Pancreas (tissue), 10 donors: ENCODE results near the gene NPPB. TPM values are rescaled to one million over a fixed set of nuclear protein-coding genes. Genes with fewer than 3 reads are reported as not detected.

ENCODE experiments used
- ATAC-seq, 4 donors: fragments of 200-7000 bp; cut with Tn5 transposase; one replicate each; pipeline versions ENCODE4 v1.8.0 to v1.9.1; 2020; ENCODE audit warnings: mild to moderate bottlenecking in 4 of 4, moderate library complexity in 4 of 4
- DNase-seq, 6 donors: peaks; one replicate each; pipeline ENCODE4 v3.0.0-alpha.2; 2020
- FAIRE-seq: peaks from 2 replicates; lab custom pipeline; 2012; peaks lifted over from hg19 to GRCh38; lab: Jason Lieb, UNC
- H3K27ac ChIP-seq, 4 donors: fragments of 200-600 bp; sonication (generic); 1 replicate in 3 of 4; 2 replicates in 1 of 4; pipeline versions ENCODE4 v1.5.0 to v1.8.0; 2020
- H3K27me3 ChIP-seq, 4 donors: fragments of 200-600 bp; one replicate each; pipeline ENCODE4 v1.8.0; 2021
- H3K36me3 ChIP-seq, 3 donors: fragments of 200-600 bp; sonication (generic) in 1 of 3; one replicate each; pipeline versions ENCODE4 v1.5.0 to v1.8.0; 2020 to 2021
- H3K4me1 ChIP-seq, 3 donors: fragments of 200-600 bp; one replicate each; pipeline ENCODE4 v1.8.0; 2021
- H3K4me3 ChIP-seq, 4 donors: fragments of 200-600 bp; sonication (generic) in 2 of 4; one replicate each; pipeline versions ENCODE4 v1.5.0 to v1.8.0; 2020 to 2021
- H3K9me3 ChIP-seq, 4 donors: fragments of 200-600 bp; one replicate each; pipeline ENCODE4 v1.8.0; 2021
- WGBS, 2 donors: extraction: QIAGEN DNeasy Blood & Tissue Kit; methylation state at CpG; one replicate each; pipeline ENCODE4 v1.1.7; 2013; 5-methylcytosine and 5-hydroxymethylcytosine counted together
- intact Hi-C, 3 donors: fragments of 100-400 bp; cut with DNase I; formaldehyde crosslinking; loops; one replicate each; pipeline versions ENCODE4 v1.11.1 to v1.14.2; 2022
- polyA plus RNA-seq, 2 donors: library from polyadenylated mRNA; stranded (reverse); fragments of 200-250 nt; gene quantifications; one replicate each; pipeline ENCODE4 v1.2.3, GENCODE V29; 2013
- total RNA-seq, 6 donors: library from RNA; stranded (reverse); fragmentation: NEBNext Ultra II Directional in 4 of 6; extraction: Animal tissue kit (Norgen Biotek cat#: 25700) in 4 of 6; gene quantifications; one replicate each; pipeline versions ENCODE4 v1.2.1 to v1.2.4, GENCODE V29; 2021 to 2023
- TF ChIP-seq, protein P1 (sequence below), 4 donors: fragments of 200-600 bp; sonication (generic) in 3 of 4; IDR thresholded peaks; one replicate each; pipeline versions ENCODE4 v1.5.0 to v1.8.0; 2021; ENCODE audit warnings: antibody characterized with exemption in 4 of 4
- donor health status: healthy with polysubstance abuse.
- donor health status: DM: no; HTN: no; CAD: no; lungs with moderate emphysema.
- donor health status: DM: no; HTN: no; CAD: no.
- donor health status: control.
- donor health status: control.
- donor health status: Bipolar disorder and iron deficiency.
- donor health status: DM: yes; HTN: yes; CAD: no.
- donor health status: DM: no; HTN: no; CAD: no.
- donor health status: DM: no; HTN: no; CAD: no.
- donor health status: DM: yes; HTN: yes; CAD: no.

Gene NPPB
- total and polyA plus RNA-seq, 8 donors, result 0.28 to 1.6 (median 0.95) TPM; not detected in 3

DNA sequence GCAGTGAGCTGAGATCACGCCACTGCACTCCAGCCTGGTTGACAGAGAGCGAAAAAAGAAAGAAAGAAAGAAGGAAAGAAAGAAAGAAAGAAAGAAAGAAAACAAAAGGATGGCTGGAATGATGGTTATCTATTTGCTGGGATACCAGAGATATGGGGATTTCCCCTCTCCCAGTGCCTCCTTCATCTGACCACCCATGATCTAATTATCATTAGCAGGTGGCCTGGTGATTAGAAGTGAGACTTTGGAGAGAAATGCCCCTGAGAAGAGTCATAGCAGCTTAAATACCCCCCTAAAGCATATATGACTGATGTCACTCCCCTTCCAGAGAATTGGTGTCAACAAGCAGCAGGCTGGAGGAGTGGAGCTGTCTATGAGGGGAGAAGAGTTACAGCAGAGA is 1.3 kb upstream of the NPPB start:
- H3K36me3 ChIP-seq, result no peaks in the 10 kb centered on the region
- no peaks in the 10 kb centered on the region for H3K4me1 ChIP-seq
- no peaks in the 10 kb centered on the region for H3K9me3 ChIP-seq
- FAIRE-seq (no peak), ATAC-seq (no peak), DNase-seq (no peak)
- H3K27ac ChIP-seq, result no peak overlapping the region
- no peak overlapping the region for H3K4me3 ChIP-seq
- 23 to 47% methylated on average over 1 to 2 of the region's 2 CpGs for WGBS, 2 donors
- intact Hi-C loops, result no loop called here
- TF ChIP-seq, protein P1, sequence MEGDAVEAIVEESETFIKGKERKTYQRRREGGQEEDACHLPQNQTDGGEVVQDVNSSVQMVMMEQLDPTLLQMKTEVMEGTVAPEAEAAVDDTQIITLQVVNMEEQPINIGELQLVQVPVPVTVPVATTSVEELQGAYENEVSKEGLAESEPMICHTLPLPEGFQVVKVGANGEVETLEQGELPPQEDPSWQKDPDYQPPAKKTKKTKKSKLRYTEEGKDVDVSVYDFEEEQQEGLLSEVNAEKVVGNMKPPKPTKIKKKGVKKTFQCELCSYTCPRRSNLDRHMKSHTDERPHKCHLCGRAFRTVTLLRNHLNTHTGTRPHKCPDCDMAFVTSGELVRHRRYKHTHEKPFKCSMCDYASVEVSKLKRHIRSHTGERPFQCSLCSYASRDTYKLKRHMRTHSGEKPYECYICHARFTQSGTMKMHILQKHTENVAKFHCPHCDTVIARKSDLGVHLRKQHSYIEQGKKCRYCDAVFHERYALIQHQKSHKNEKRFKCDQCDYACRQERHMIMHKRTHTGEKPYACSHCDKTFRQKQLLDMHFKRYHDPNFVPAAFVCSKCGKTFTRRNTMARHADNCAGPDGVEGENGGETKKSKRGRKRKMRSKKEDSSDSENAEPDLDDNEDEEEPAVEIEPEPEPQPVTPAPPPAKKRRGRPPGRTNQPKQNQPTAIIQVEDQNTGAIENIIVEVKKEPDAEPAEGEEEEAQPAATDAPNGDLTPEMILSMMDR (IDR thresholded peaks at IDR 0.05), result no peak
- peaks cover 0 to 22% (median 3%) of the 10 kb centered on the region in 4 donors for H3K27me3 ChIP-seq

GRCh38 chr1:11858968-11859871 is 475 bp upstream of the NPPB start:
- no peak overlapping the region for H3K27ac ChIP-seq
- peak overlapping the region in 1 of 4 donors; percentile 13 for H3K4me3 ChIP-seq
- H3K9me3 ChIP-seq, result no peaks in the 10 kb centered on the region
- H3K27me3 ChIP-seq, result peaks cover 0 to 22% (median 3%) of the 10 kb centered on the region in 4 donors
- DNase-seq, result peak; percentile 39 to 90 (median 74)
- intact Hi-C loops, result no loop called here
- TF ChIP-seq, protein P1 (IDR thresholded peaks at IDR 0.05), result peak in 2 of 4 donors; percentile 20
- WGBS, 2 donors, result 2% methylated on average over 53 of the region's 53 CpGs
- FAIRE-seq, result no peak
- peak; percentile 75 to 99 (median 94) for ATAC-seq
- no peaks in the 10 kb centered on the region for H3K36me3 ChIP-seq
- H3K4me1 ChIP-seq, result no peaks in the 10 kb centered on the region

DNA sequence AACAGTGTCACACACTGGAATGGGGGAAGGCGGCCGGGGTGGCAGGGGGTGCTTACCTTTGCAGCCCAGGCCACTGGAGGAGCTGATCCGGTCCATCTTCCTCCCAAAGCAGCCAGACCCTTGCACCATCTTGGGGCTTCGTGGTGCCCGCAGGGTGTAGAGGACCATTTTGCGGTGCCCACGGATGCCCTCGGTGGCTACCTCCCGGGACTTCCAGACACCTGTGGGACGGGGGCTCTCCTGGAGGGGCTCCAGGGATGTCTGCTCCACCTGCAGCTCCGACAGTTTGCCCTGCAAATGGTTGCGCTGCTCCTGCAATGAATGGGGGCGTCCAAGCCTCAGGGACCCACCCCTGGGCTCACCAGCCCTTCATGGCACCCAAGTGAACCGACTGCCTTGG is 587 bp downstream of the NPPB start:
- no peaks in the 10 kb centered on the region for H3K4me1 ChIP-seq
- TF ChIP-seq, protein P1 (IDR thresholded peaks at IDR 0.05), result no peak
- H3K36me3 ChIP-seq, result no peaks in the 10 kb centered on the region
- no peaks in the 10 kb centered on the region for H3K9me3 ChIP-seq
- FAIRE-seq, result no peak
- no peak overlapping the region for H3K4me3 ChIP-seq
- DNase-seq, result peak in 1 of 6 donors; percentile 67
- H3K27me3 ChIP-seq, result peaks cover 0 to 22% (median 3%) of the 10 kb centered on the region in 4 donors
- 65 to 71% methylated on average over 14 of the region's 14 CpGs for WGBS, 2 donors
- no peak overlapping the region for H3K27ac ChIP-seq
- intact Hi-C loops, result no loop called here
- no peak for ATAC-seq

DNA sequence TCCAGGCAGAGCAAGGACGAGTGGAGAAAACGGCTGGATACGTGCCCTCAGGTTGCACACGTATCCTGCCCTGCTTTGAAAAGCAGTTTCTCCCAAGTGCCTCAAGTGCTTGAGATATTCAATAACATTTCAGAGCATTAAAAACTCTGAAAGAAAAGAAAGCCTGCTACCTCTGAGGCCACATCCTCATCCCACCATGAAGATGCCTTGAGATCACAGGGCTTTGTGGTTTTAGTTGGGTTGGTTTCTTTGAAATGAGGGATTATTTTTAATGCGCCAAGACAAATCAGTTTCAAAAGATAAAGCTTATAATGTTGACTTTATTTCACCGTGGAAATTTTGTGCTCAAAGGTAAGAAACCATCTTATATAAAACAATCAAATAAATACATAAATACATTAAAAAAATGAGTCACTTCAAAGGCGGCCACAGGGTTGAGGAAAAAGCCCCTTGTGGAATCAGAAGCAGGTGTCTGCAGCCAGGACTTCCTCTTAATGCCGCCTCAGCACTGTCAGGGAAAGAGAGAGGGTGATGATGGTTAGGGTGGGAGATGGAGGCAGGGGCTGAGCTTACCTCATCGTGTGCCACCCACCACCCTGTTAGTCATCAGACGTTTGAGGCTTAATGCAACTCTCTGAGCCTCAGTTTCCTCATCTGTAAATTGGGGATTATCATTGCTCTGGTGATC is 1.4 kb downstream of the NPPB start:
- Histone ChIP-seq H3K4me1 (no peaks in the 10 kb centered on the region), H3K36me3 (no peaks in the 10 kb centered on the region), H3K27ac (no peak overlapping the region), H3K4me3 (no peak overlapping the region), H3K27me3 (peaks cover 0 to 19% (median 3%) of the 10 kb centered on the region in 4 donors), H3K9me3 (no peaks in the 10 kb centered on the region)
- intact Hi-C loops, result no loop called here
- ATAC-seq, result no peak
- WGBS, 2 donors, result 31 to 32% methylated on average over 10 of the region's 10 CpGs
- TF ChIP-seq, protein P1 (IDR thresholded peaks at IDR 0.05), result no peak
- FAIRE-seq, result no peak
- no peak for DNase-seq
